Measurements from ENCODE around the gene CFAP210. TPM values are rescaled to one million over a fixed set of nuclear protein-coding genes. Genes with fewer than 3 reads are reported as not detected.

CFAP210 gene
- total and polyA plus RNA-seq, 9 of the 15 experiments (the other 6 are each of a cell fraction or from before 2014, with no cell fraction given): 0.75 to 3.6 (median 1.3) TPM

- Histone ChIP-seq H3K79me2 (ENCODE audit: control insufficient read depth, insufficient read depth, low read length) (no peaks in the 10 kb centered on the region), H3K27me3 (ENCODE audit: control insufficient read depth in 2 of 2, insufficient read depth in 2 of 2, low read length in 2 of 2) (no peaks in the 10 kb centered on the region), H2AFZ (ENCODE audit: low read depth, low read length) (peak overlapping the region; percentile 71), H3K4me3 (no peak overlapping the region), H3K9me3 (replicated peaks; ENCODE audit: control insufficient read depth, insufficient read depth, low read depth, low read length) (no peaks in the 10 kb centered on the region), H3K4me1 (replicated peaks in 1 of 2; ENCODE audit: control insufficient read depth in 2 of 2, insufficient read depth in 2 of 2, low read length in 2 of 2) (peaks cover 19 to 37% of the 10 kb centered on the region in 2 experiments), H3K9ac (ENCODE audit: insufficient read depth in 1 of 2, low read depth in 2 of 2, low read length in 2 of 2) (peak overlapping the region in 1 of 2 experiments; percentile 15; a peak in 1 of 4 replicates), H3K27ac (ENCODE audit: extremely low read depth, low read depth, low read length) (peak overlapping the region; percentile 54; the same call in 2 of the 3 replicates), H3K9me1 (ENCODE audit: control insufficient read depth, insufficient read depth, low read length) (no peaks in the 10 kb centered on the region), H3K4me2 (ENCODE audit: insufficient read depth, low read length) (no peak overlapping the region), H3K36me3 (ENCODE audit: control insufficient read depth, insufficient read depth, low read length) (peaks cover 8% of the 10 kb centered on the region; the same call in 2 of the 3 replicates), H4K20me1 (replicated peaks; ENCODE audit: control insufficient read depth, insufficient read depth, low read length) (no peaks in the 10 kb centered on the region)
- intact Hi-C loops (cut with micrococcal nuclease) (no loop called here), in situ Hi-C loops (cut with MboI) (no loop called here)
- DNase-seq (ENCODE audit: extremely low read depth in 1 of 4, low spot score in 3 of 4) (peak; percentile 41 to 79 (median 46)), FAIRE-seq (peak; percentile 88), ATAC-seq (peak; percentile 11)
- ChIA-PET POLR2A (interaction anchor here (0.8 to 1.3 kb wide), 5 partner anchors 9 to 34 kb away, joined by 3 to 7 read pairs (median 4); partner anchors contain the start of genes CFAP210 and PHOSPHO2), CTCF (ENCODE audit: low intra/inter-chr PET ratio) (no interaction called here)
- BruUV-seq (replicated peaks): no TSS peak
- 20% methylated on average over 7 of the region's 7 CpGs for WGBS (ENCODE audit: insufficient coverage, low coverage, missing lambda C conversion rate)
- TF ChIP-seq ELF4 (CRISPR knock-in tag; IDR thresholded peaks at IDR 0.05) (peak; percentile 100), PREB (CRISPR knock-in tag; IDR thresholded peaks at IDR 0.05) (no peak), KAT8 (IDR thresholded peaks at IDR 0.05; ENCODE audit: low read depth) (no peak), ZBTB40 (IDR thresholded peaks at IDR 0.05) (no peak), ZBTB40 (CRISPR knock-in tag; IDR thresholded peaks at IDR 0.05) (no peak), RNF2 (IDR thresholded peaks at IDR 0.05) (no peak), WHSC1 (IDR thresholded peaks at IDR 0.05; ENCODE audit: low read length) (no peak), E2F3 (CRISPR knock-in tag; IDR thresholded peaks at IDR 0.05) (peak; percentile 98), ZBTB2 (IDR thresholded peaks at IDR 0.05) (peak; percentile 85), ZNF140 (CRISPR knock-in tag; IDR thresholded peaks at IDR 0.05) (peak; percentile 93), GATAD2A (IDR thresholded peaks at IDR 0.05) (0 out of 2 replicates have a peak, but pooled peaks have one; percentile 58)
Measured at GRCh38 chr2:169711751-169712509, 17.7 kb upstream of the CFAP210 start.
